ENCODE measurements around the gene PSG1.
"Not testable (repeated sequence)": the region's sequence is repeated elsewhere in the genome, so short reads cannot be mapped to it uniquely, and the experiment has no call there.

DNA sequence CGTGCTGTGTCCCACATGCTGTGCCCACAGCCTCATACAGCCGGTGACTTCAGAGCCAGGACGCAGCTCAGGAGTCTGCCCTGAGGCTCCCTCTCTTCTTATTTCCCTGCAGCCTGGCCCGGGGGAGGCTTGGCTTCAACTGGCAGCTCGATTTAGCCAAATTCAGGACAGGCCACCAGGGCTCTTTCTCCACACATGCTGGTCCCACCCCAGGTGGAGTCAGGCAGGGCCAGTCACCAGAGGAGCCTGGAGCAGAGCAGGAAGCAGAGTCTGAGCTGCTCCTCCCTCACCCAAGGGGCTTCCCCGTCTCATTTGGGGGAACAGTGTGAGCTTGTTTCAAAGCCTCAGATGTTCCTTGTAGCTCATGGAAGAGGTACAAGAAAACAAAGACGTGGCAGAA lies 35.9 kb downstream of the PSG1 start:
- not testable (repeated sequence) for TF ChIP-seq CTCF (conservative IDR thresholded peaks at IDR 0.05); EZH2 (IDR thresholded peaks at IDR 0.05; ENCODE audit: low read depth)

Measured in PC-9 (cell line).